ENCODE results near the gene SORBS2.

SORBS2 gene

DNA sequence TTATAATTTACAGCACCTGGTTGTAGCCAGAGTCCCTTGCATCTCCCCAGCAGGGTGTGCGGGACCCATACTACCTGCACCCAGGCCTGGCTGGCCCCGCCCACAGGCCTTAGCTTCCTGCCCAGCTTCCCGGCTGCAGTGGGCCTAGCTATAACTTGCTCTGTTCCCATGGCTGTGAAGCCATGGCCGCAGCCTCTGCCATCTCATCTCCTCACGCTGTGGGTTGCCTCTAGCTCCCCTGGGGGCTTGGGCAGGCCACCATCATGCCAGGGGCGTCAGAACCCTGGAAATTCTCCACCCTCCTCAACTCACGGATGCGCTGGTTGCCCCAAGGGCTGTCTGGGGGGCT lies 26.1 kb upstream of the SORBS2 start:
- TF ChIP-seq, protein P1, sequence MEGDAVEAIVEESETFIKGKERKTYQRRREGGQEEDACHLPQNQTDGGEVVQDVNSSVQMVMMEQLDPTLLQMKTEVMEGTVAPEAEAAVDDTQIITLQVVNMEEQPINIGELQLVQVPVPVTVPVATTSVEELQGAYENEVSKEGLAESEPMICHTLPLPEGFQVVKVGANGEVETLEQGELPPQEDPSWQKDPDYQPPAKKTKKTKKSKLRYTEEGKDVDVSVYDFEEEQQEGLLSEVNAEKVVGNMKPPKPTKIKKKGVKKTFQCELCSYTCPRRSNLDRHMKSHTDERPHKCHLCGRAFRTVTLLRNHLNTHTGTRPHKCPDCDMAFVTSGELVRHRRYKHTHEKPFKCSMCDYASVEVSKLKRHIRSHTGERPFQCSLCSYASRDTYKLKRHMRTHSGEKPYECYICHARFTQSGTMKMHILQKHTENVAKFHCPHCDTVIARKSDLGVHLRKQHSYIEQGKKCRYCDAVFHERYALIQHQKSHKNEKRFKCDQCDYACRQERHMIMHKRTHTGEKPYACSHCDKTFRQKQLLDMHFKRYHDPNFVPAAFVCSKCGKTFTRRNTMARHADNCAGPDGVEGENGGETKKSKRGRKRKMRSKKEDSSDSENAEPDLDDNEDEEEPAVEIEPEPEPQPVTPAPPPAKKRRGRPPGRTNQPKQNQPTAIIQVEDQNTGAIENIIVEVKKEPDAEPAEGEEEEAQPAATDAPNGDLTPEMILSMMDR (IDR thresholded peaks at IDR 0.05): no peak
- TF ChIP-seq ZFX (IDR thresholded peaks at IDR 0.05; ENCODE audit: borderline replicate concordance): no peak
- H3K27ac ChIP-seq: no peak overlapping the region

DNA sequence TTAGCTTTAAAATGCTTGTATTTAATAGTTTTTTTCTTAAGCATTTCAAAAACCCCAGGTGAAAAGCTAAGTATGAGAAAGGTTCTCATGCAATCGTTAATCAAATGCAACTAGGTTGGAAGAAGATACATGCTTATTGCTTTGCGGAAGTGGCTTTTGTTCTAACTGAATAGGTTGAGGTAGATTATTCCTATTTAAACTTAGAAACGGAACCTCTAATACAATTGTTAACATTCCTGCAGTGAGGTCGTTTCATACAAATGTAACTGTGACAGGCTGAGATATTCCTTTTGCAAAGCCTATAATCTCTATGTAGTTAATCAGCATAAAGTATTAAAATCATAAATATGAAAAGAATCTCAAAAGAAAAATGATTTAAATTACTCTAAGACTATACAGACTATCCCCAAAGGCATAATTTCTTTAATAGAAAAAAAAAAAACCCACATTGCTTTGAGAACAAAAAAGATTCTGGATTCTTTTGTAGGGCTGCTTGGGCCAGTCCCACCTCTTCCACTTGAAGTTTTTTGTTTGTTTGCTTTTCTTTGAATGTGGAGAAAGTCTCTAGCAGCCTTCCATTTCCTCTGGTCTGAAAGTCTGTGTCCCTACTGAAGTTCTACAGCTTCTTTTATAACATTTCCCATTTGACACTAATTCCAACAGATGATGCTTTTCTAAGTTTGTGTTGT lies 25.6 kb upstream of the SORBS2 start:
- TF ChIP-seq, protein P1 (IDR thresholded peaks at IDR 0.05): no peak
- no peak for TF ChIP-seq ZFX (IDR thresholded peaks at IDR 0.05; ENCODE audit: borderline replicate concordance)
- H3K27ac ChIP-seq: no peak overlapping the region

DNA sequence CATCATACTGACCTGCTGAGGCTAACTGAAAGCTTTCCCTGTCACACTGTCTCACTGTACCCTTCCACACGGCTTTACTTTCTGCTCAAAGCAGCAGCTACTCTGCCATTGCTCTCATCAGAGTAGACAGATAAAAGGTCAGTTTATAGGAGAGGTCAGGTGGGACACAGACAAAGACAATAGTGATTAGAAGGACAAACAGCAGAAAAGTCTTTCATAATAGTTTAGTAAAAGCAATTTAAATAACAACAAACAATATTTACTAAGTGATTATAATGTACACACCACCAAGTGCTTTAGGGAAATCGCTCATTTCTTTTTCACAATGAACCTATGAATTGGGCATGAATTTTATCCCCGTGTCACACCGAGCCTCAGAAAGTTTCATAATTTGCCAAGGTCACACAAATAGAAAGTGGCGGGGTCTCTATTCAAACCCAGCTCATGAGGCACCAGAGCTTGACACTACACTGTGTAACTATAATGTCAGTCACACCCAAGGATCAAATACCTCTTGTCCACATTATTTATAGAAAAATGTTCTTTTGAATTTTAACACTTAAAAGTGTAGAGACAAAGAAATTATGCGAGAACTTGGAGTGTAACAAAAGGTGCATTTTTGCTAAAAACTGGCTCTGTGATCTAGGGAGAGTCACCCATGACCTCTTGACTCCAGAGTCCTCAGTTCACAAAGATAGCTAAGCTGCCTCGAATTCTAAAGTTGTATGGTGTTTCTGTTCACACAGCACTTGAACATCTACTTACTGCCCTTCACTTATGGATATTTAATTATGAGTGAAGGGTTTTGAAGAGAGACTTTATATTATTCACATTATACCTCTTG lies 24.5 kb upstream of the SORBS2 start:
- no peak overlapping the region for H3K27ac ChIP-seq
- no peak for TF ChIP-seq ZFX (IDR thresholded peaks at IDR 0.05; ENCODE audit: borderline replicate concordance)
- TF ChIP-seq, protein P1 (IDR thresholded peaks at IDR 0.05): no peak

DNA sequence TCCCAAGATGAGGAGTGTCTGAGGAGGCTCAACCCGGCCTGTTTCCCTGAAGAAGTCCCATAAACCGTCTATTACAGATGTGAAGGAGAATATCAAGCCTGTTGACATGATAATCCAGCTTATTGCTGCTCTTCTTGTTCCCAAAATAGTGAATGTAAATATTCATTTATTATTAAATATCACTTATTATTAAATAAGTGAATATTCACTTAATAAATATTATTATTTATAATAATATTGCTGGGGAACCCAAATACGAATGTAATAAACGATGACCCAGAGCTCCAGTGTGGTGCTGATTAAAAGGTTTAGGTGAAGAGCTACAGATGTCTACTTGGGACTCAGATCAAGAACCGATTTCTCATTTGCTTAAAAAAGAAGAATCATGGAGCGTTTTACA lies 23.8 kb upstream of the SORBS2 start:
- TF ChIP-seq, protein P1 (IDR thresholded peaks at IDR 0.05): no peak
- no peak for TF ChIP-seq ZFX (IDR thresholded peaks at IDR 0.05; ENCODE audit: borderline replicate concordance)
- H3K27ac ChIP-seq: no peak overlapping the region

DNA sequence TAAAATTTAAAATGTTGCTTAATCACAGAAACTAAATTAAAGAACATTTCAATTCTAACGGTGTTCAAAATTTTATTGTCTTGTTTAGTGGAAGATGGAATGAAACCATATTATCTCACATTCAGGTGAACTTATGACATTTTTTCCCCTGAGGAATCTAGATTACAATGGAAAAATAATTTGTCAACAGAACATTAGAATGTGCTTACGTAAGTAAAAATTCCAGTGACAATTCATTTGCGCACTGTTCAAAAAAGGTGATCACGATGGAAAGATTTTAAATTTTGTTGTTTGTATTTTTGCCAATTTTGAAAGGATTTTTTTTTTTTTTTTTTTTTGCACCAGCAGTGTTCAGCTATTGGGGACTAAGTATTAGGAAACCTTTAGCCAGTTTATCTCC lies 23.3 kb upstream of the SORBS2 start:
- no peak overlapping the region for H3K27ac ChIP-seq
- no peak for TF ChIP-seq ZFX (IDR thresholded peaks at IDR 0.05; ENCODE audit: borderline replicate concordance)
- TF ChIP-seq, protein P1 (IDR thresholded peaks at IDR 0.05): no peak

DNA sequence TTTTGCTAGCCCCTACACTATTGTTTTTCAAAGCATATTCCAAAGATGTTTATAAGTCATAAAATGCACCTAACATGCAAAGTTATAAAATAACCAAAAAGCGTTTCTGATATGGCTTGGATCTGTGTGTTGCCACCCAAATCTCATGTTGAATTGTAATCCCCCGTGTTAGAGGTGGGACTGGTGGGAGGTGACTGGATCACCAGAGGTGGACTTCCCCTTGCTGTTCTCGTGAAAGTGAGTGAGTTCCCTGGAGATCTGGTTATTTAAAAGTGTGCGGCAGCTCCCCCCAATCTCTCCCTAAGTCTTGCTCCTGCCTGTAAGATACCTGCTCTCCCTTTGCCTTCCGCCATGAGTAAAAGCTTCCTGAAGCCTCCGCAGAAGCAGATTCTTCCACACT lies 22.8 kb upstream of the SORBS2 start:
- TF ChIP-seq, protein P1 (IDR thresholded peaks at IDR 0.05): no peak
- no peak for TF ChIP-seq ZFX (IDR thresholded peaks at IDR 0.05; ENCODE audit: borderline replicate concordance)
- H3K27ac ChIP-seq: no peak overlapping the region

DNA sequence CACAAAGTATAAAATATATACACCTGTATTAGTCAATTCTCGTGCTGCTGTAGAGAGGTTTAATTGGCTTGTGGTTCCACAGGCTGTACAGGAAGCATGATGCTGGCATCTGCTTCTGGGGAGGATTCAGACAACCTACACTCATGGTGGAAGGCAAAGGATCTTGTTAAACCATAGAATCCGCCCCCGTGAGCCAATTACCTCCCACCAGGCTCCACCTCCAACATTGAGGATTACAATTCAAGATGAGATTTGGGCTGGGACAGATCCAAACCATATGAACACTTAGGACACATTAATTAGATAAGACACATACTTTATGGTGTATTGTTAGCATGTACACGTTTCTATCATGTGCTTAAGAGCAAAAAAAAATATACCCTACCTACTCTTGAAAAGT lies 22.1 kb upstream of the SORBS2 start:
- no peak overlapping the region for H3K27ac ChIP-seq
- TF ChIP-seq, protein P1 (IDR thresholded peaks at IDR 0.05): no peak
- no peak for TF ChIP-seq ZFX (IDR thresholded peaks at IDR 0.05; ENCODE audit: borderline replicate concordance)
